ENCODE measurements around the gene HAGH. TPM values are rescaled to one million over a fixed set of nuclear protein-coding genes. Genes with fewer than 3 reads are reported as not detected.
"Not testable (repeated sequence)": the region's sequence is repeated elsewhere in the genome, so short reads cannot be mapped to it uniquely, and the experiment has no call there.

Gene HAGH
- total RNA-seq = 10 to 100 TPM; 45.7 to 46.5 TPM

- Histone ChIP-seq H3K4me1 (peaks cover 70% of the 10 kb centered on the region), H3K4me3 (peak within 1 kb of the TSS; percentile 51 to 92), H3K9me3 (no peaks in the 10 kb centered on the region), H3K36me3 (replicated peaks in 1 of 2; ENCODE audit: insufficient read depth in 1 of 2, low read depth in 2 of 2) (no peaks in the 10 kb centered on the region), H3K27me3 (no peaks in the 10 kb centered on the region), H3K27ac (peak within 1 kb of the TSS; percentile 84 to 96 (median 91))
- DNase-seq (peak; percentile 92 to 94 (median 93)), ATAC-seq (peak; percentile 86)
- WGBS, 2 donors = 0% methylated on average over 20 to 80 of the region's 104 CpGs
- peak; percentile 14 to 71 (median 66) for TF ChIP-seq POLR2A (IDR thresholded peaks at IDR 0.05)
- TF ChIP-seq, protein P1, sequence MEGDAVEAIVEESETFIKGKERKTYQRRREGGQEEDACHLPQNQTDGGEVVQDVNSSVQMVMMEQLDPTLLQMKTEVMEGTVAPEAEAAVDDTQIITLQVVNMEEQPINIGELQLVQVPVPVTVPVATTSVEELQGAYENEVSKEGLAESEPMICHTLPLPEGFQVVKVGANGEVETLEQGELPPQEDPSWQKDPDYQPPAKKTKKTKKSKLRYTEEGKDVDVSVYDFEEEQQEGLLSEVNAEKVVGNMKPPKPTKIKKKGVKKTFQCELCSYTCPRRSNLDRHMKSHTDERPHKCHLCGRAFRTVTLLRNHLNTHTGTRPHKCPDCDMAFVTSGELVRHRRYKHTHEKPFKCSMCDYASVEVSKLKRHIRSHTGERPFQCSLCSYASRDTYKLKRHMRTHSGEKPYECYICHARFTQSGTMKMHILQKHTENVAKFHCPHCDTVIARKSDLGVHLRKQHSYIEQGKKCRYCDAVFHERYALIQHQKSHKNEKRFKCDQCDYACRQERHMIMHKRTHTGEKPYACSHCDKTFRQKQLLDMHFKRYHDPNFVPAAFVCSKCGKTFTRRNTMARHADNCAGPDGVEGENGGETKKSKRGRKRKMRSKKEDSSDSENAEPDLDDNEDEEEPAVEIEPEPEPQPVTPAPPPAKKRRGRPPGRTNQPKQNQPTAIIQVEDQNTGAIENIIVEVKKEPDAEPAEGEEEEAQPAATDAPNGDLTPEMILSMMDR (IDR thresholded peaks at IDR 0.05) = no peak
- intact Hi-C loops (cut with DNase I) = no loop called here
Measured at GRCh38 chr16:1826691-1827573, at the start of gene HAGH, which contains the start of gene FAHD1. Gene HAGH (minus strand): TSS chr16:1826825. CDS start chr16:1826787, 38 bp downstream. Gene FAHD1 (plus strand): TSS chr16:1827206. CDS start chr16:1827239, 33 bp downstream.

DNA sequence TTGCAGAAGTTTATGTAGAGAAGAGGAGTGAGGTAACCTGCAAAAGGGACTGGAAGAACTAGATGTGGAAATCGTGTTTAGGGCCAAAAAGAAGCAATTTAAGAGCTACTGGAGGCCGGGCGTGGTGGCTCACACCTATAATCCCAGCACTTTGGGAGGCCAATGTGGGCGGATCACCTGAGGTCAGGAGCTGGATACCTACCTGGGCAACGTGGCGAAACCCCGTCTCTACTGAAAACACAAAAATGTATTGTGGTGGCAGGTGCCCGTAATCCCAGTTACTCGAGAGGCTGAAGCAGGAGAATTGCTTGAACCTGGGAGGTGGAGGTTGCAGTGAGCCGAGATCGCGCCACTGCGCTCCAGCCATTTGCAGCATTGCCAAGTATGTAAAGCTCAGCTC lies 49.4 kb upstream of the HAGH start:
- DNase-seq; H3K9me3 ChIP-seq; H3K27me3 ChIP-seq; intact Hi-C loops (cut with DNase I); ATAC-seq; H3K27ac ChIP-seq; H3K4me3 ChIP-seq; H3K36me3 ChIP-seq (replicated peaks in 1 of 2; ENCODE audit: insufficient read depth in 1 of 2, low read depth in 2 of 2); H3K4me1 ChIP-seq: not testable (repeated sequence)
- 76 to 87% methylated on average over 13 of the region's 13 CpGs for WGBS, 2 donors

DNA sequence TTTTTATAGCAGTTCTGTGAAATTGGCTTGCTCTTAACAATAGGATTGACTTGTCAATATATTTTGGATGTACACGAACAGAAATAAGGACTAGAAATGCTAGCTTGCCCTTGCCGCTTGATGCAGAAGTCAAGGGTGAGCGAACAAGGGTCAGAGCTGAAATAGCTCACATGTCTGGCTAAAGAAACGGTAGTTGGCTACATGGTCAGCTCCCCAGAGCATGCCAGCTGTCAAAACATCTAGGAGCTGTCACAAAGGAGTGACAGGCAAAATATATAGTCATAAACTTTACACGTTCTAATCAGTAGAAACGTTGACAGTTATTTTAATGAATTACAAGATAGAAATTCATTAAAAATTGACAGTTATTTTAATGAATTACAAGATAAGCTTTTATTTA lies 48.2 kb upstream of the HAGH start:
- ATAC-seq = no peak
- 39 to 44% methylated on average over 6 of the region's 6 CpGs for WGBS, 2 donors
- Histone ChIP-seq H3K36me3 (replicated peaks in 1 of 2; ENCODE audit: insufficient read depth in 1 of 2, low read depth in 2 of 2) (no peaks in the 10 kb centered on the region), H3K27me3 (no peaks in the 10 kb centered on the region), H3K4me3 (no peak overlapping the region), H3K4me1 (peaks cover 9% of the 10 kb centered on the region), H3K27ac (no peak overlapping the region), H3K9me3 (no peaks in the 10 kb centered on the region)
- intact Hi-C loops (cut with DNase I) = no loop called here
- no peak for TF ChIP-seq POLR2A (IDR thresholded peaks at IDR 0.05)
- TF ChIP-seq, protein P1 (IDR thresholded peaks at IDR 0.05) = no peak
- no peak for DNase-seq

DNA sequence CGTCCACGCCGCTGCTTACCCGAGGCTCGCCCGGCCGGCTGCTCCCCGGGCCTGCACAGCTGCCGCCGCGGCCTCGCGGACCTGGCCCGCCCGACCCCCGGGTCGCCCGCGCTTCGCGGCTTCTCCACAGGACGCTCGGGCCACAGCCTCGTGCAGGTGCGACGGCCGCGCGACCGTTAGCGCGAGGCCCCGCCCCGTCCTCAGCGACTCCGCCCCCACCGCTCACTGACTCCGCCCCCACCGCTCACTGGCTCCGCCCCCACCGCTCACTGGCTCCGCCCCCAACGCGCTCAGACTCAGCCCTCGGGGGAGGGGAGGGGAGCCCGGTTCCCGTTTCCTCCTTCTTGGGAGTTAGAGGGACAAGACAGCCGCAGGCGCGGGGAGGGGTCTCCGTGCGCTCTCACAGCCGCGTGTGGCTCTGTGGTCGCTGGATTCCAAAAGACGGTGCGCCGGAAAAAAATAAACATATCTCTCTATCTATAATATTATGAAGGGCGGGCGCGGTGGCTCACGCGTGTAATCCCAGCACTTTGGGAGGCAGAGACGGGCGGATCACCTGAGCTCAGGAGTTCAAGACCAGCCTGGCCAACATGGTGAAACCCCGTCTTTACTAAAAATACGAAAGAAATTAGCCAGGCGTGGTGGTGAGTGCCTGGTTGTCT lies 45.5 kb upstream of the HAGH start, which contains the start of gene MEIOB:
TSS of gene MEIOB (minus strand) at position 191 of the 662 bp plus-strand sequence. CDS start 3,989 bp downstream, outside the sequence.
- ATAC-seq (peak; percentile 85), DNase-seq (peak; percentile 26 to 58 (median 47))
- peaks cover 9% of the 10 kb centered on the region for H3K4me1 ChIP-seq
- H3K27ac ChIP-seq = no peak within 1 kb of the TSS
- intact Hi-C loops (cut with DNase I) = no loop called here
- H3K36me3 ChIP-seq (replicated peaks in 1 of 2; ENCODE audit: insufficient read depth in 1 of 2, low read depth in 2 of 2) = no peaks in the 10 kb centered on the region
- peak within 1 kb of the TSS in 1 of 2 donors; percentile 3 for H3K4me3 ChIP-seq
- H3K9me3 ChIP-seq = no peaks in the 10 kb centered on the region
- no peaks in the 10 kb centered on the region for H3K27me3 ChIP-seq
- TF ChIP-seq POLR2A (IDR thresholded peaks at IDR 0.05) = no peak
- WGBS, 2 donors = 3 to 9% methylated on average over 8 to 49 of the region's 68 CpGs

GRCh38 chr16:1870365-1871082 lies 43.9 kb upstream of the HAGH start:
- Histone ChIP-seq H3K36me3 (replicated peaks in 1 of 2; ENCODE audit: insufficient read depth in 1 of 2, low read depth in 2 of 2) (no peaks in the 10 kb centered on the region), H3K27me3 (no peaks in the 10 kb centered on the region), H3K4me1 (peaks cover 9% of the 10 kb centered on the region), H3K27ac (no peak overlapping the region), H3K9me3 (no peaks in the 10 kb centered on the region), H3K4me3 (no peak overlapping the region)
- intact Hi-C loops (cut with DNase I) = no loop called here
- peak in 2 of 4 donors; percentile 6 to 15 for DNase-seq
- ATAC-seq = peak; percentile 37
- WGBS, 2 donors = 30 to 33% methylated on average over 9 of the region's 9 CpGs
- TF ChIP-seq, protein P1 (IDR thresholded peaks at IDR 0.05) = no peak
- TF ChIP-seq POLR2A (IDR thresholded peaks at IDR 0.05) = no peak
